BJ (cell line): Measurements from ENCODE around the gene TAS2R46. TPM values are rescaled to one million over a fixed set of nuclear protein-coding genes. Genes with fewer than 3 reads are reported as not detected.
"Not testable (repeated sequence)": the region's sequence is repeated elsewhere in the genome, so short reads cannot be mapped to it uniquely, and the experiment has no call there.

ENCODE experiments used
- CTCF ChIA-PET: fragments of 350-600 bp; formaldehyde crosslinking; extraction: SDS; loops from one replicate; lab custom pipeline; 2021; ENCODE audit warnings: antibody characterized with exemption, inconsistent platforms; lab: Yijun Ruan, JAX
- POLR2A ChIA-PET: fragments of 300-600 bp; sonication (Branson Sonifier 250); formaldehyde crosslinking; extraction: SDS; loops from one replicate; lab custom pipeline; 2021; ENCODE audit warnings: antibody characterized with exemption; lab: Charles Lee
- DNase-seq: peaks from one replicate; pipeline ENCODE4 v3.0.0-alpha.2; 2011; ENCODE audit warnings: low read depth
- H3K27me3 ChIP-seq: 2 replicates; pipeline ENCODE4 v1.6.0; 2011; ENCODE audit warnings: low read length; ENCODE audit not compliant: control insufficient read depth, insufficient read depth
- H3K36me3 ChIP-seq: 2 replicates; pipeline ENCODE4 v1.5.1; 2011; ENCODE audit warnings: low read length; ENCODE audit not compliant: control insufficient read depth, insufficient read depth
- H3K4me3 ChIP-seq: 2 replicates; pipeline ENCODE4 v1.5.1; 2011; ENCODE audit warnings: low read depth, mild to moderate bottlenecking, control low read depth, low read length
- CTCF ChIP-seq: IDR thresholded peaks from 2 replicates; pipeline ENCODE4 v1.5.1; 2011; ENCODE audit warnings: low read depth, mild to moderate bottlenecking, control low read depth, inconsistent platforms, low read length, moderate library complexity; ENCODE audit not compliant: insufficient read depth
- polyA plus RNA-seq: library from polyadenylated mRNA; depleted of rRNA; stranded (reverse); fragments of >200 nt; gene quantifications from 2 replicates; pipeline ENCODE4 v1.2.3, GENCODE V29; 2011

Gene TAS2R46
- polyA plus RNA-seq, 1 experiment, result 0.09 TPM

GRCh38 chr12:11039171-11039570 lies 22.9 kb downstream of the TAS2R46 start:
- no peak for DNase-seq
- Histone ChIP-seq H3K27me3 (no peaks in the 10 kb centered on the region), H3K36me3 (no peaks in the 10 kb centered on the region), H3K4me3 (no peak overlapping the region)
- ChIA-PET POLR2A (no interaction called here), CTCF (no interaction called here)
- no peak for TF ChIP-seq CTCF

GRCh38 chr12:11033959-11034358 lies 28.1 kb downstream of the TAS2R46 start:
- CTCF ChIA-PET, H3K36me3 ChIP-seq, H3K4me3 ChIP-seq, H3K27me3 ChIP-seq, POLR2A ChIA-PET, DNase-seq: not testable (repeated sequence)

GRCh38 chr12:11031307-11031706 lies 30.8 kb downstream of the TAS2R46 start, which contains the start of gene TAS2R31:
TSS of gene TAS2R31 (minus strand) at chr12:11031407. CDS start at chr12:11031335, 72 bp downstream.
- Histone ChIP-seq H3K4me3 (no peak within 1 kb of the TSS), H3K27me3 (no peaks in the 10 kb centered on the region), H3K36me3 (no peaks in the 10 kb centered on the region; the same call in 1 of the 2 replicates)
- ChIA-PET POLR2A (no interaction called here), CTCF (no interaction called here)
- no peak for TF ChIP-seq CTCF
- no peak for DNase-seq

GRCh38 chr12:11026118-11026517 lies 36.0 kb downstream of the TAS2R46 start:
- CTCF ChIA-PET, result no interaction called here
- Histone ChIP-seq H3K4me3 (no peak overlapping the region), H3K36me3 (no peaks in the 10 kb centered on the region; the same call in 1 of the 2 replicates), H3K27me3 (no peaks in the 10 kb centered on the region)
- TF ChIP-seq CTCF, result peak; percentile 11; the same call in 1 of the 2 replicates
- POLR2A ChIA-PET, result no interaction called here
- no peak for DNase-seq

- CTCF ChIA-PET, result no interaction called here
- Histone ChIP-seq H3K36me3 (no peaks in the 10 kb centered on the region; the same call in 1 of the 2 replicates), H3K4me3 (no peak overlapping the region), H3K27me3 (no peaks in the 10 kb centered on the region)
- TF ChIP-seq CTCF, result no peak
- POLR2A ChIA-PET, result no interaction called here
- DNase-seq, result no peak
Observed at GRCh38 chr12:11023387-11023786, 38.7 kb downstream of the TAS2R46 start.

GRCh38 chr12:11022520-11022919 lies 39.6 kb downstream of the TAS2R46 start, which contains the start of gene TAS2R19:
TSS of gene TAS2R19 (minus strand) at chr12:11022620. CDS start at chr12:11022571, 49 bp downstream.
- ChIA-PET POLR2A (no interaction called here), CTCF (no interaction called here)
- no peak for DNase-seq
- Histone ChIP-seq H3K36me3 (no peaks in the 10 kb centered on the region), H3K27me3 (no peaks in the 10 kb centered on the region), H3K4me3 (no peak within 1 kb of the TSS)
- TF ChIP-seq CTCF, result no peak
